Esophagus muscularis mucosa (tissue), 4 donors: Measurements from ENCODE around the gene RAD54L2.

ENCODE experiments used
- CTCF ChIP-seq, 3 experiments: fragments of 200-600 bp in 2 of 3; fragments of 450-650 bp in 1 of 3; sonication (generic) in 2 of 3; IDR thresholded peaks; one replicate each; pipeline ENCODE4 v1.5.1; 2017 to 2019; ENCODE audit warnings: antibody characterized with exemption in 3 of 3, mild to moderate bottlenecking in 2 of 3, moderate library complexity in 1 of 3
- EP300 ChIP-seq: sonication (generic); formaldehyde crosslinking; IDR thresholded peaks from one replicate; pipeline ENCODE4 v1.6.1; 2017; ENCODE audit warnings: antibody characterized with exemption
- POLR2A ChIP-seq: fragments of 450-650 bp; IDR thresholded peaks from one replicate; pipeline ENCODE4 v1.6.1; 2017; ENCODE audit warnings: antibody characterized with exemption, moderate library complexity, mild to moderate bottlenecking, low read depth
- POLR2AphosphoS5 ChIP-seq, 2 donors: sonication (generic); formaldehyde crosslinking; IDR thresholded peaks; one replicate each; pipeline ENCODE4 v1.6.1; 2017; ENCODE audit warnings: antibody characterized with exemption in 2 of 2

- TF ChIP-seq POLR2A (no peak), CTCF (IDR thresholded peaks at IDR 0.05) (no peak), POLR2AphosphoS5 (IDR thresholded peaks at IDR 0.05) (no peak), EP300 (no peak)
These were observed 41.9 kb downstream of the RAD54L2 start for GRCh38 chr3:51580418-51580817.
